Brain microvascular endothelial cell (primary cell): ENCODE measurements around the gene GPR156.

ENCODE experiments used
- DNase-seq: peaks from one replicate; pipeline ENCODE4 v3.0.0-alpha.2; 2020
- H3K27ac ChIP-seq: fragments of 250-450 bp; sonication (Bioruptor Pico); 2 replicates; pipeline ENCODE4 v1.5.1; 2020; ENCODE audit warnings: mild to moderate bottlenecking, moderate library complexity
- H3K27me3 ChIP-seq: fragments of 250-450 bp; sonication (Bioruptor Pico); replicated peaks from 2 replicates; pipeline ENCODE4 v1.5.1; 2020; ENCODE audit warnings: mild to moderate bottlenecking
- H3K36me3 ChIP-seq: fragments of 250-450 bp; sonication (Bioruptor Pico); replicated peaks from 2 replicates; pipeline ENCODE4 v1.5.1; 2020; ENCODE audit warnings: mild to moderate bottlenecking
- H3K4me3 ChIP-seq: 2 replicates; pipeline ENCODE4 v1.5.1; 2011; ENCODE audit warnings: low read depth, mild to moderate bottlenecking, control low read depth, low read length, moderate library complexity
- in situ Hi-C: cut with HindIII; loops from 2 replicates; pipeline ENCODE4 v1.10.0; 2017; ENCODE audit warnings: low sequenced_read_pairs, low pct_ligation_motif_present
- TF ChIP-seq, protein P1 (sequence below): IDR thresholded peaks from 2 replicates; pipeline ENCODE4 v1.5.1; 2011; ENCODE audit warnings: low read depth, mild to moderate bottlenecking, moderate library complexity, low read length, control low read depth, inconsistent platforms; ENCODE audit errors: missing control alignments

Gene GPR156

DNA sequence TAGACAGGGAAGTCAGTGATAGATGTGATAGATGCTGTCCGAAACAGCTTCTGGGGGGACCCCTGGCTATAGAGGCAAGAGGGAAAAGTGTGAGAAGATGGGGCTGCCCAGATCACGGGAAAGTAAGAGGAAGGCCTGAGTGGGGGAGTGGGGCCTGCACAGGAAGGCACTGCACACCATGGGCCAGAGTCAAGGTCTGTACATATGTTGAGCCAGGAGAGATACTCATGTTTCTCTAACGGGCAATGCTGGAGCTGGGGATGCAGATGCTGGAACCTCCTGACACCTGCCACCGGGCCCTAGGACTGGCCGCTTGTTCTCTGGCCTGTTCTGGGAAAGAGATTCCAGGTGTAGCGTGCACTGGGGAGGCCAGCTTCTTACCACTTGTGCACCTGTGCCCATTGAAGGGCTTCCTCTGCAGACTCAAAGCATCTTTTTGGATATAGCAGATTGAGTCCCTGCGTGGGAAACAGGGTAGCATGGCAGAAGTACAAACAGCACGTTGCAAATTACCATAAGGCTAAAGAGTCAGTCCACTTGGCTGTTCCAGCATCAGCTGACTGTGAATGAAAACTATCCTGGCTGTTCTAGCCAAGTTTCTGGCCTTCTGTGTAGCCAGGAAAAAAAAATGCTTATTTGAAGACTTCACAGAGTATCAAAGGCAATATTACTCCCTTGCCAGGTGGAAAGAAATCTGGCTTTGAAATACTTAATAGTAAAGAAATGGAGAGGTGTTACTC lies 113.7 kb downstream of the GPR156 start:
- no peaks in the 10 kb centered on the region for H3K27me3 ChIP-seq
- H3K27ac ChIP-seq = no peak overlapping the region
- H3K36me3 ChIP-seq = no peaks in the 10 kb centered on the region
- TF ChIP-seq, protein P1, sequence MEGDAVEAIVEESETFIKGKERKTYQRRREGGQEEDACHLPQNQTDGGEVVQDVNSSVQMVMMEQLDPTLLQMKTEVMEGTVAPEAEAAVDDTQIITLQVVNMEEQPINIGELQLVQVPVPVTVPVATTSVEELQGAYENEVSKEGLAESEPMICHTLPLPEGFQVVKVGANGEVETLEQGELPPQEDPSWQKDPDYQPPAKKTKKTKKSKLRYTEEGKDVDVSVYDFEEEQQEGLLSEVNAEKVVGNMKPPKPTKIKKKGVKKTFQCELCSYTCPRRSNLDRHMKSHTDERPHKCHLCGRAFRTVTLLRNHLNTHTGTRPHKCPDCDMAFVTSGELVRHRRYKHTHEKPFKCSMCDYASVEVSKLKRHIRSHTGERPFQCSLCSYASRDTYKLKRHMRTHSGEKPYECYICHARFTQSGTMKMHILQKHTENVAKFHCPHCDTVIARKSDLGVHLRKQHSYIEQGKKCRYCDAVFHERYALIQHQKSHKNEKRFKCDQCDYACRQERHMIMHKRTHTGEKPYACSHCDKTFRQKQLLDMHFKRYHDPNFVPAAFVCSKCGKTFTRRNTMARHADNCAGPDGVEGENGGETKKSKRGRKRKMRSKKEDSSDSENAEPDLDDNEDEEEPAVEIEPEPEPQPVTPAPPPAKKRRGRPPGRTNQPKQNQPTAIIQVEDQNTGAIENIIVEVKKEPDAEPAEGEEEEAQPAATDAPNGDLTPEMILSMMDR = no peak
- DNase-seq = no peak
- no peak overlapping the region for H3K4me3 ChIP-seq
- in situ Hi-C loops = no loop called here

DNA sequence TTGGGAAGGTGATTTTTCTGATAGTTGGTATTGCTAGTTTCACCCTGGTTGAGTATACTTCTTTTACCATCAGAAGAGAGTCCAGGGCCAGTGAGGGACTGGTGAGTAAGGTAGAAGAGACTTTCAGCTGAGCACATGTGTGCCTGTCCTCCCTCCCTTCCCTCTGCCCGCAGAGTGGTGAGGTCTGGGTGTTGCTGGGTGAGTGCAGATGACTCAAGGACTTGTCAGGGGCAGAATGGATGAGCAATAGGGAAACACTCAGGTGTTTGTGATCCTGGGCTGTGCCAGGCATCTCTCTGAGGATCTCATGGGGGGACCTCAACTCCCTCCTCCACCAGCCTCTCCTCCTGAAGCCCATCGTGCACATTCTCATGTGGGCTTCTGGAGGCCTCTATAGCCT lies 114.8 kb downstream of the GPR156 start:
- no peaks in the 10 kb centered on the region for H3K27me3 ChIP-seq
- DNase-seq = no peak
- no peaks in the 10 kb centered on the region for H3K36me3 ChIP-seq
- no peak overlapping the region for H3K4me3 ChIP-seq
- in situ Hi-C loops = no loop called here
- TF ChIP-seq, protein P1 = no peak
- no peak overlapping the region for H3K27ac ChIP-seq

DNA sequence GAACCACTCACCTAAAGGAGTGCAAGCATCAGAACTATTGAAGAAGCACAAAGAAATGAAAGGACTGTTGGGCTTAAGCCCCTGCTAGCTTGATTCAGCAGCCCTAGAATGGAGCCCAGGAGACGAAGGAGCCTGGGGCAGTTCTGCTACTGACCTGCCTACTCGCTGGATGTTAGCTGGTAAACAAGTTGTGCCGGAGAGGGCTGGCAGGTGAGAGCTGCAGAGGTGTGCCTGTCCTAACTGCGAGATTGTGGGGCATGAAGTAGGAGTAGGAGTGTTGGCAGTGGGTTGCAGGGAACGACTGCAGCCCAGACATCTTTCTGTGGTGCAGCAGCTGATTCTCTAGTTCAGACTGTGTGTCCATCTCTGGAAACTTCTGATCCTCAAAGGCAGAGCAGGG lies 115.6 kb downstream of the GPR156 start:
- Histone ChIP-seq H3K36me3 (no peaks in the 10 kb centered on the region), H3K4me3 (no peak overlapping the region), H3K27ac (no peak overlapping the region), H3K27me3 (no peaks in the 10 kb centered on the region)
- in situ Hi-C loops = no loop called here
- TF ChIP-seq, protein P1 = no peak
- DNase-seq = no peak

DNA sequence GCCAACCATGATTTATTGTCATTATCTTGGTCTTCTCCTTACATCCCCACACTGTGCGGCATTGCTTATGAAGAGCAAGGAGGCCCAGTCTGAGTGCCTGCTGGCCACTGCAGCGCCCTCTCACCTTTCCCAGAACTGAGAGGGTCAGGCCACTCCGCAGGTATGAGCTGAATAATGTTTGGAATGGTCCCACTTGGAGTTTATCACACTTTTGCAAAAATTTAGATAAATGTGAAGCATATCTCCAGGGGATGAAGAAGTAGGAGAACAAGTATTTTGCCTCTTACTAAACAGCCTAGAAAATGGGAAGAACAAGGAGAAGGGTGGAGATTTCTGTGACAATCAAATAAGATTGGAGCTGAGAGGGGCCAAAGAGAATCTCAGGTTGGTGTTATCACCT lies 116.4 kb downstream of the GPR156 start:
- TF ChIP-seq, protein P1 = no peak
- in situ Hi-C loops = no loop called here
- no peaks in the 10 kb centered on the region for H3K27me3 ChIP-seq
- no peaks in the 10 kb centered on the region for H3K36me3 ChIP-seq
- H3K27ac ChIP-seq = no peak overlapping the region
- H3K4me3 ChIP-seq = no peak overlapping the region
- no peak for DNase-seq

DNA sequence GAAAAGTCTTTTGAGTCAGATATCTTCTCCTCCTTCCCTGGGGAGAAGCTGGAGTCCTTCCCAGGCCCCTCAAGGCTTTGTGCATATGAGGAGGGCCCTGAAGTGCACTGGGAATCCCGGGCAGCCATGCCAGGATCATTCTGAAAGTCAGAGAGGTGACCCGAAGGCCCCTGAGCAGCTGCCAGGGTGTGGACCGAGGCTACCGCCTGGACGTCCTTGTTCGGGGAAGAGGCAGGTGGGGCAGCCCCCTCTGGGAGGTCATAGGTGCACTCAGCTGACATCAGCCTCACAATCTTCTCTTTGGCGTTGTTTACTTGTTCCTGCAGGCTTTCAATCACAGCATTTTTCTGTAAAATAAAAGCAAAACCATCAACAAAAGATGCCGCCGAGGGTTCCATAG lies 117.0 kb downstream of the GPR156 start:
- DNase-seq = no peak
- H3K4me3 ChIP-seq = no peak overlapping the region
- in situ Hi-C loops = no loop called here
- H3K36me3 ChIP-seq = no peaks in the 10 kb centered on the region
- TF ChIP-seq, protein P1 = no peak
- no peaks in the 10 kb centered on the region for H3K27me3 ChIP-seq
- H3K27ac ChIP-seq = no peak overlapping the region

DNA sequence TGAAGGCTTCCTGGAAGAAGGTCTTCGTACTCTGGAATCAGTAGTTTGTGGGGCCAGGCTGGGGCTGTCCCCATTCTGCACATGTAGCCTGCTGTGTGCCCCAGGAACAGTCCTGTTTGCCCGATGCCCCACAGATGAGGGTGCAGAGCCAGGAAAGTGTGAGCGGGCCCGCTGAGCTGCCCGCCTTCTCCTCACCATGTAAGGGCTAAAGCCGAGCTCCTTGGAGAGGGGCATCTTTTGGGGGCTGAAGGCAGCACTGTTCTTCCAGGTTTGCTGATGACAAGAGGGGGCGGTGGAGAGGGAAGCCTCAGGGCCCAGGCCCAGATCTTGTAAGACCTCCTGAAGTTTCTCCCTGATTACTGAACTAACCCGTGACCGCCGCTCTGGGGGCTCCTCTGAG lies 117.5 kb downstream of the GPR156 start:
- in situ Hi-C loops = no loop called here
- H3K27me3 ChIP-seq = no peaks in the 10 kb centered on the region
- TF ChIP-seq, protein P1 = no peak
- H3K36me3 ChIP-seq = no peaks in the 10 kb centered on the region
- no peak overlapping the region for H3K27ac ChIP-seq
- no peak for DNase-seq
- H3K4me3 ChIP-seq = no peak overlapping the region
